TTC549 (cell line): ENCODE data around the gene N4BP2L2.

Experiments used
- FAIRE-seq: peaks from 2 replicates; lab custom pipeline; 2012; peaks lifted over from hg19 to GRCh38; lab: Jason Lieb, UNC

N4BP2L2 gene

GRCh38 chr13:32456591-32456990 is 82.0 kb downstream of the N4BP2L2 start:
- no peak for FAIRE-seq

DNA sequence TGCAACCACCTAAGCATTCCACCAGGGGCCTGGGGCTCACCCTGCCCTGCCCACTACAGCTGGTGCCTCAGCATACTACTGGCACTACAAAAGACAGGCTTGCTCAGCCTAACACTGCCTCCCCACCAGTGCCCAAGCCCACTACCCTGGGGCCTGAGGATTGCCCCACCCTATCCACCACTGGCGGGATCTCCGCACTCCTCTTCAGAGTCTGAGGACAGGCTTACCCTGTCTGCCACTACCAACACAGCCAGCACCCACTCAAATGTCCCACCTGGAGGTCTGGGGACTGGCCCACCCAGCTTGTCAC is 83.0 kb downstream of the N4BP2L2 start:
- no peak for FAIRE-seq

DNA sequence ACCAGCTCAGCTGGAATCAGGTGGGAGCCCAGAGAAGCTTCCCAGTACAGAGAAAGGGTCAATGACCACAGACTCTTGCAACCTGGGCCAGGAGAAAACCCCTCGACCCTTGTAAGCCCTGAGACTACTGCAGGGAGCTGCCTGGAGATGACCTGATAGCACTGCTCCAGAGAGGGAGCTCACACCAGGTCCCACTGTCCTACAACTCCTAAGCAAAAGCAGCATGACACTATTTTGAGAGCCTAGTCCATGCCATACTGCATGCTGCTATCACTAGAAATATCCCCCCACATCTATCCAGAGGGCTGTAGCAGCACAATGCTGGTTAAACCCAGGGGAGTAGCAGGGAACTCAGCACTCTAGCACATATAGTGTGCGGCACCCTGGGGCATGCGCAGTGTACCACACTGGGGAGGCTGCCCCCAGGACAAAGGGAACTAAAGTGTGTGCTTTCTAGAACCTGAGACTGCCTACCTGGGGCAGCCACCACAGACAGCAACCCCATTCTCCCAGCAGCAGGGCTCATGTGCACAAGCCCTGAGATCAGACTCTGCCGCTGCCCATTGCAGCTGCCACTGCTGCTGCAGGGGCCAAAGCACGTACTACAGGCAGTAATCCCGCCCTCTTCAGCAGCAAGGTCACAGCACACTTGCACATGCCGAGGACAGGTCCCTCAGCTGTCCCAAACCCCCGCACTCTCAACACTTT is 83.6 kb downstream of the N4BP2L2 start:
- FAIRE-seq: no peak

DNA sequence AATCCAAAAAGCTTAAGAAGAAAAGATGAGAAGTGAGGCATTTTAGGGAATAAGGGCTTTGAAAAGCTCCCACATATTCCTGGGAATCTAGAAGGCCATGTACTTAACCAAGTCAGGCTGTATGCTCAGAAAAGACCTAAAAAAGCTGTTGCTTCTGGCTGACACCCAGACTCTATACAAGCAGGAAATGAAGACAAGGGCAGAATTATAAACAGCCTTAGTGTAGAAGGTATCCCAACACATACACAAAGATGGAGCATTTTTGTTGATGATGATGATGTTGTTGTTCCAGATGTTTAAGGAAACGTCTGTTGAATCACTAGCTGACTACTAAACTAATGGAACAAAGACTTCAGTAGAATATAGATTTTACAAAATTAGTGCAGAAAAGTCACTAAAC is 84.6 kb downstream of the N4BP2L2 start:
- FAIRE-seq: no peak

DNA sequence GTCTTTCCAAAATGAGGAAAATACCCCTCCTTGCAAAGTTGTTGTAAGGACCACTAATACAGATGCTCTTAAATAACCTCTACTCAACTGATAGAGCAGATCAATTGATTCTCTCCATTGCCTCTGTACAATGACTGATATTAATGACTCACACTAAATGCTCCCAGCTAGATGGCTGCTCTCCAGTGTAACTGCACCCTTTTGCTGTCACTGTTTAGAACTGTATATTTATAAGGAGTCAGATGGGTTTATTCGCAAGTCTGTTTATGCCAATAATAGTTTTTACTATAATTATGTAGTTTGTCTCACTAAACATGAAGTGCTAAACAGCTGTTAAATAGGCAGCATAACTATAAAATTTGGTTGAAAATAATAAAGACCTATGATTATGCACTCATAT is 89.6 kb downstream of the N4BP2L2 start:
- FAIRE-seq: no peak

DNA sequence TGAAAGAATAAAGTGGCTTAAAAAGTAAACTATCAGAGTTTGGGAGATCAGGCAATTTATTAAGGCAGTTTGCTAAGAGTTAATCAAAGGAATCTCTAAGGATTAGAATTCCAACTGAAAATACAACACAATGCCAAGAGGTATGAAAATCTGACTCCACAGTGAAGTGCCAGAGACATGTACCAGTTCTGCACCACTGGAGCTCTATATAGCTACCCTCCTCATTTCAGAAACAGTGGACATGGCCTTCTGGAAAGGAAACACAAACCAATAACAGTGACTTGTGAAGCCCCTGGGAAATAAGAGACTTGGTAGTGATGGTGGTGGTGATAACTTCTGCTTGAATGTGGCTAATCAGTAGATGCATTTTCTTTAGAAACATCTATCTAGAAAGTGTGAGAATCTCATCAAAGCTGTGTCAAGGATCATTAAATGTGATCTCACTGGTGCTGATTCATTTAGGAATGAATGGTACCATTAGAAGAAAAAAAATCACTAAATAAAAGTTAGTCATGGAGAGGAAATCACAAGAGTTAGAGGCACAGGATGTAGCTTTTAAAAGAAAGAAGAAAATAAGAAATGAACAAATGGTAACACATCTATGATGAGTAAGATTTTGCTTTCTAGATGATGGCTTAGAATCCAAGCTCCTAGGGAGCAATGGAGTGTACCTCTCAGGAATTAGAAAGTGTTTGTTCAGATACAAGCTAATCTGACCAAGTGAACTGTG is 90.5 kb downstream of the N4BP2L2 start:
- FAIRE-seq: no peak

DNA sequence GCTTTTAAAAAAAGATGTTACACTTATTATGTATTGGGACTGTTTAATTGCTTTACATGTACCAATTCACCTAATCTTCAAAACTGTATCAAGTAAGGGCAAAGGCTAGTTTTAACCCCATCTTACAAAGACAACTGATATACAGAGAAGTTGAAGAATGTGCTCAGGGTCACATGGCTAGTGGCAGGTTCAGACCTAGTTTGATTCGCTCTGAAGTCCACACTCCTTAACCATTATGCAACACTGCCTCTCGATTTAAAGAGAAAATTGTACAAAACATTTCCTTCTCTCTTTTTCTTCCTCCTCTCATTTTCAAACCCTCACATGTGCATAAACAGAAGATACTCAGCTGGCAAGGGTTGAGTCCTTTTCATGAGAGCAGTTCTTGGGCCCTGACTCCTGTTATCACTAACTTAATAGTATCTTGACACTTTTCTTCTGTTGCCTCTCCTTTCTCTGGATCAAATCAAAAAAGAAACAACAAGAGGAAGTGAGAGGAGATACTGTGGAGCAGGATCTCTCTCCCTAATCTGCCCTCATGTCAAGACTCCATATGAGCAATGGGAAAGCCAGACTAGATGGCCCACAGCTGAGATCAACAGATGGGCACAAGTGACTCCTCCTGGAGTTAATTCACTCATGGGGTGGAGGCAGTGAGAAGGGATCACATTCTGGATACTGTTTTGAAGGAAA is 91.7 kb downstream of the N4BP2L2 start:
- no peak for FAIRE-seq

DNA sequence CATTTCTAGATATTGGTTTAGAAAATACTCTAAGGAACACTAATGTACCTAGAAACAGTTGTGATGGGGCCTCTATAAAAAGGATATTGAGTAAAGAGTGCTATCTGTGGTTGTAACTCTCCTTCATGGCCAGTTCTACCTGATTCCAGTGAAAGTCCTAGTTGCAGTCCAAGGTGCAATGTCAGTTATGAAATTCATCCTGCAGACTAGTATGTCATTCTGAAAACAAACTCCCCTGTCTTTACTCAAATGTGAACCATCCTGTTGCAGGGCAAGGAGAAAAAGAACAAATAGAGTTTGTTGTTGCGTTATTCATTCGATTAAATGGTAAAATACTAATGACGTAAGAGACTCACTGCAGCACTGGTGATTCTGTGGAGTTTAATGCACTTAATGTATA is 92.4 kb downstream of the N4BP2L2 start:
- no peak for FAIRE-seq

- FAIRE-seq: no peak
These were observed 93.1 kb downstream of the N4BP2L2 start for GRCh38 chr13:32445461-32445860.

DNA sequence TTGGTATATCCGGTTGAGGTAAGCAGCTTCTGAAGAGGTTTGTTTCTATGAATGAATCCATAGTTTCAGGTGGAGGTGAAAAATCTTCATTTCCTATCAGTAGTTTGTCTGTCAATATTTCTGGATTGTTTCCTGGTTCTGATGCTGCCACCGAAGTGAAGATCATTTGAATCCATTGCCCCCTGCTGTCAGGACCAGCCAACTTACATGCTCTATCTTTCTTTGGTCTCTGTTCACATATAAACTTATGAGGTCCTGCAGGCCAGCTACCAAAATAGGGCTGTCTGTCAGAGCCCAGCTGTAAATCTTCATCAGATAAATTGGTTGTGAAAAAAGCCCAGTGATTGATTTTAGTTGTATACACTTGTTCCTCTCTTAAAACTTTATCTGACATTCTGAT is 95.5 kb downstream of the N4BP2L2 start:
- FAIRE-seq: no peak

GRCh38 chr13:32438871-32439270 is 99.7 kb downstream of the N4BP2L2 start:
- FAIRE-seq: no peak

- no peak for FAIRE-seq
These were observed 105.7 kb downstream of the N4BP2L2 start for GRCh38 chr13:32432856-32433255.

- FAIRE-seq: no peak
These were observed 107.2 kb downstream of the N4BP2L2 start for GRCh38 chr13:32431361-32431760.

DNA sequence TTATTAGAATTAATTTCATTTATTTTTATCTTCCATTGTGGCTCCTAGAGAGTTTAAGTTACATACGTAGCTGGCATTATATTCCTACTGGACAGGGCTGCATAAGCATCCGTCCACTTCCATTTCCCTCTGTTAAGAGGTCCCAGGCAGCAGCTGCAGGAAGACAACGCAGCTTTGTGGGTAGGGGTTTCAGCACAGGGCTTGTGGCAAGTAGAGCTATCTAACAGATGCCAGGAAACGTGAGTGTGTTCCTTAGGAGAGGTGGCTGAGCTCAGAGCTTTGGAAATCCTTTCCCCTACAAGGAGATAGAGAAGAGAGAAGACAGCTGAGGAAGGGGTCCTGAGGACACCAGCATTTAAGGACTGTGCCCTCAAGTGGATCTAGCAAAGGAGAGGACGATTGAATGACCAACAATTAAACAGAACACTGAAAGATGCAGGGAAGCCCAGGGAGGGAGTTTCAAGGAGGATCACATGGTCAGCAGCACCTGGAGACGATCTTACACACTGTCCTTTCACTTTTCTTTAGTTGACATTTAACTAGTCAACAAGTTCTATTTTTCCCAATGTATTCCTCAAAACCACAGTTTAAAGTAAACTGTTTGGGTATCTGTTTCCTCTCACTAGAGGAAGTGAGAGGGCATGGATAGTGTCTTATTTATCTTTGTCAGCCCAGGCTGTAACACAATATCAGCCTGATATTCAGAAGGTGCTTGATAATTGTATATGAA is 108.4 kb downstream of the N4BP2L2 start:
- no peak for FAIRE-seq

DNA sequence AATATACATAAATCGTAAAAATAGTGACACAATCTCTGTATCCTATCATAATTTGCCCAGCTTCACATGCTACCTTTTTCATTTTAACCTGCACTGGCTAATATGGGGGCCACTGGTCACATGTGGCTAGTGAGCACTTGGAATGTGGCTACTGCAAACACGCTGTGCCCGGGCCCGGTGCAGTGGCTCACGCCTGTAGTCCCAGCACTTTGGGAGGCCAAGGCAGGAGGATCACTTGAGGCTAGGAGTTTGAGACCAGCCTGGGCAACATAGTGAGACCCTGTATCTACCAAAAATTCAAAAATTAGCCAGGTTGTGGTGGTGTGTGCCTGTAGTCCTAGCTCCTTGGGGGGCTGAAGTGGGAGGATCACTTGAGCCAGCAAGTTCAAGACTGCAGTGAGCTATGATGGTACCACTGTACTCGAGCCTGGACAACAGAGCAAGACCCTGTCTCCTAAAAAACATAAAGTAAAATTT is 109.1 kb downstream of the N4BP2L2 start:
- no peak for FAIRE-seq

GRCh38 chr13:32428581-32429432 is 109.8 kb downstream of the N4BP2L2 start:
- FAIRE-seq: no peak

DNA sequence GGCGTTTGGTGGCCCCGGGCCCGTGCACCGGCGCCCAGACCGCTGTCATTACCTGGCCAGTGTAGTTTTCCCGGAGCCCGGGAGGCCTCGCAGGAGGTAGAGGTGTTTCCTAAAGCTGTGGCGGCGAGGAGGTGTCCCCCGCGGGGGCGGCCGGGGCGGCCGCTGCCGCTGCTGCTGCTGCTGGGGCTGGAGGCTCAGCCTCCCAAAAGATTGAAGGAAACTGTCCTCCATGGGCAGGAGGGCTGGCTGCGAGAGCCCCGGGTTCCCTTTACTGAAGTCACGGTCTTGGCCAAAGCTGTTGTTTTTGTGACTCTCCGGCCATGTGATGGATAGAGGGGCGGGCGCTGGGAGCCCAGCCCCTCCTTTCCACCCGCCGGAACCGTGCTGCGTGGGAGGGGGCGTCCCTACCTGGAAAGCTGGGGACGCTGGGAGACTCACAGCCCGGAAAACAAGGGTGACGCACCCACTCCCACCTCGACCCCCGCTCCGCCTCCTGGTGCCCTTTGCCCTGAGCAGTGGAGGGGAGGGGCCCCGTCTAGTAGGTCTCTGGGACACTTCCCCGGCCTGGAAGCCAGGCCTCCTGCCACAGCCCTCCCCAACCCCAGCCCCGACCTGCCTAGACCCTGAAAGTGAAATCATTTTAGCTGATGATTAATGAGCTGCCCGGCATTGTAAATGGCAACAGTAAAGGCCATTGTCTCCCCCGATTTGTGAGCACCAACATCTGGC is 110.6 kb downstream of the N4BP2L2 start, which contains the start of gene N4BP2L1:
Gene N4BP2L1 (minus strand): TSS at position 279 of the 729 bp plus-strand sequence. CDS start 48 bp downstream, at position 231.
- no peak for FAIRE-seq

- no peak for FAIRE-seq
These were observed 111.4 kb downstream of the N4BP2L2 start for GRCh38 chr13:32426990-32427851.

DNA sequence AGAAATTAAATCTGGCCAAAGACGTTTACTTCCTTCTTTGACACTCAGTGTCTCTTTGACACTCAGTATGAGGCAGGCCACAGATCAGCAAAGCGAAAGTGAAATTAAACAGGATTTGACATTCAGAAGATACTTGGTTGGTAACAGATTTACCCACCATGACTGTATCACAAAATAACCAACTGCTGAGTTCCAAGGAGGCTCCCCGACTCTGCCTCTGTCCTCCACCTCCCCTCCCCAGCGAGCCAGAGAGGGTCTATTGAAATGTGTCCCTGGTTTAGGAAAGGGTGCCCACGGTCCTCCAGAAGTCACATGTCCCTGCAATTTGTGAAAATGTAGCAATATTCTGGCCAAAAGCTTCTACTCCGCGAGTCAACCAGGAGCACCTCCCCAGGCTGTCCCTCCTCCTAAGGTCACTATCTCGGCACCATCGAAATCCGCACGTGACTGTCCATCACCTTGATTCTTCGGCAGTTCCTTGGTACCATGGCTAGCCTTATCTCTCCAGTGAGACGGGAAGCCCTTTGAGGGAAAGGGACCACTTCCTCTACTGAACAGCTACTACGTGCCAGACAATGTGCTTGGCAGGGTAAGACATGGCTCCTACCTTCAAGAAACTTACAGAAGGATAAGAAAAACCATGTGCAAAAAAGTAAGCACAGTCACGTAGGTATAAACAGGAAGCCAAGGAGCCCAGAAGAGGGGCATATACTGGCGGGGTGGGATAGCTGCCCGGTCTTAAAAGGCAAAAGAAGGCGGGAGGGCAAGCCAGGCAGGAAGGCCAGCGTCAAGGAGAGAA is 112.2 kb downstream of the N4BP2L2 start:
- FAIRE-seq: no peak
